GM12892 (cell line): ENCODE results near the gene ADAMTS8.

Experiments
- DNase-seq: peaks from one replicate; pipeline ENCODE4 v3.0.0; 2011; ENCODE audit not compliant: insufficient read length
- FAIRE-seq: peaks from 2 replicates; lab custom pipeline; 2011; peaks lifted over from hg19 to GRCh38; lab: Jason Lieb, UNC
- POLR2A ChIP-seq: IDR thresholded peaks from 2 replicates; pipeline ENCODE4 v1.6.1; 2011; ENCODE audit warnings: low read depth, low read length, control low read depth
- POLR2AphosphoS5 ChIP-seq: IDR thresholded peaks from 2 replicates; pipeline ENCODE4 v1.6.1; 2011; ENCODE audit warnings: low read depth, low read length, control low read depth
- TAF1 ChIP-seq: IDR thresholded peaks from 2 replicates; pipeline ENCODE4 v1.6.1; 2011; ENCODE audit warnings: low read depth, mild to moderate bottlenecking, control low read depth, low read length, borderline replicate concordance

Gene ADAMTS8

DNA sequence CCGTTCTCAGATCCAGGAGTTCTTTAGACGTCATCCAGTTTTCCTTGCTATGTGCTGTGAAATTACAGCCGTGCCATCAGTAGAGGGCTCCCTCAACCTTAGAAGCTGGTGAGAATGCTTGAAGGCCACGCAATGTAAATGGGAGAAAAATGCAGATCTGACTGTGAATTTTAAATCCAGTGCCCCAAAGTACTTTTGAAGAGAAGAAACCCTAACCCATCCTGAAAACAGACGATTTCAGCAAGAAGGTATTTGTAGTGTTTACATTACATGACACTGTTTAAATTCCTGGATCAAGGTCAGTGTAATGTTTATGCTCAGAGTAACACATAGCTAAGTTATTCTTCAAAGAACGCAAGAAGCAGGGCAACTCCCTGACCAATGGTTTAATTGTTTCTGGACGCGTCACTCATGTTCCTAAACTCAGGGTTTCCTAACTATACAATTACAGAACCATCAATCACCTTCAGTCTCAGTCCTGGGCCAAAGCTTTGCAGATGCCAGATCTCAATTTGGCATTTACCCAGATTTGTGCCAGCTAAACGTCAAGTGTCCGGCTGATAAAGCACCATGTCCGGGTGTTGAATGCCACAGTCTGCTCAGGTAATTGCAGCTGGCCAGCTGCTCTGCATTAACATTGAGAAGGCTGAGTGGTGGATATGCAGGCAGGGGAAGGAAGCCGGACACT, 38.2 kb downstream of the ADAMTS8 start:
- DNase-seq = no peak

DNA sequence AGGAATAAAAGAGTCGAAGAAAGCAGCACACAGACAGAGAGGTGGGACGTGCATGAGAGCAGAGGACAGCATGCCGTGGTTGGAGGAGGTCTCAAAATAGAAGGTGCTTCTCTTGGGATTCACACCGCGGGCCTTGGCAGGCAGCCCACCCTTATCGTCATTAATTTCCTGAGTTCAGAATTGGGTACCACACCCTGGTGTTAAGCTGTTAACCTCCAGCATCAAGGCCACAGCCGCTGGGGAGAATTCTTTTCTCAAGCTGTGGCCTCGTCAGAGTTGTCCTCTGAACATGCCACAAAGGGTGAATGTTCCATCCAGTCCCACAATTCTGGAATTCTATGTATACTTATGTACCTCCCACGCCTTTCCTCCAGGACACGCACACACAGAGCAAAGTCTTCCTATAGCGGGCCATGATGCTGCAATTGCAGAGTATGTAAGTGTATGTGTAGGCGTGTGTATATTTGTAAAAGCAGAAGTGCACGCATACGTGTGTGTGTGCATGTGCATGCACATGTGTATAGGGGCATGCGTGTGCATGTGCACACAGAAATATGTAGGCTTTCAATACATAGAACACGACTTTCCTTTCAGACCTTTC, 39.0 kb downstream of the ADAMTS8 start:
- FAIRE-seq (no peak), DNase-seq (no peak)
- no peak for TF ChIP-seq POLR2AphosphoS5
- TF ChIP-seq POLR2A = no peak
- no peak for TF ChIP-seq TAF1

More for the DNA sequence above, 38.2 kb downstream of the ADAMTS8 start:
- FAIRE-seq = peak; percentile 21
- no peak for TF ChIP-seq POLR2AphosphoS5
- no peak for TF ChIP-seq POLR2A
- TF ChIP-seq TAF1 = no peak

- DNase-seq (no peak), FAIRE-seq (no peak)
- TF ChIP-seq POLR2AphosphoS5 (no peak), TAF1 (no peak), POLR2A (no peak)
Observed at GRCh38 chr11:130388607-130389205, 39.7 kb downstream of the ADAMTS8 start.

DNA sequence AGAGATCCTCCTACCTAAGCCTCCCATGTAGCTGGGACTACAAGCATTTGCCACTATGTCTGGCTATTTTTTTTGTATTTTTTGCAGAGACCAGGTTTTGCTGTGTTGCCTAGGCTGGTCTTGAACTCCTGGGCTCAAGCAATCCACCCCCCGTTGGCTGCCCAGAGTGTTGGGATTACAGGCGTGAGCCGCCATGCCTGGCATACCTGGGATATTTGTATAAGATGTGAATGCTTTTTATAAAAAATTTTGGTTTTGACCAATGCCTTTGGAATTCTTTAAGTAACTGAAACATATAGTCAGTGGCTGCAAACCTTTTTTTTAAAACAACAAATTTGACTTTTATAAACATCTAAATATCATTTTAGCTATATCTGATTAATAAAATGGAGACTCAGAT, 42.4 kb downstream of the ADAMTS8 start:
- no peak for FAIRE-seq
- no peak for TF ChIP-seq POLR2AphosphoS5
- TF ChIP-seq POLR2A = no peak
- no peak for TF ChIP-seq TAF1
- no peak for DNase-seq

- no peak for FAIRE-seq
- TF ChIP-seq TAF1 = no peak
- TF ChIP-seq POLR2AphosphoS5 = no peak
- no peak for TF ChIP-seq POLR2A
- DNase-seq = no peak
Observed at GRCh38 chr11:130383344-130384211, 44.8 kb downstream of the ADAMTS8 start.

DNA sequence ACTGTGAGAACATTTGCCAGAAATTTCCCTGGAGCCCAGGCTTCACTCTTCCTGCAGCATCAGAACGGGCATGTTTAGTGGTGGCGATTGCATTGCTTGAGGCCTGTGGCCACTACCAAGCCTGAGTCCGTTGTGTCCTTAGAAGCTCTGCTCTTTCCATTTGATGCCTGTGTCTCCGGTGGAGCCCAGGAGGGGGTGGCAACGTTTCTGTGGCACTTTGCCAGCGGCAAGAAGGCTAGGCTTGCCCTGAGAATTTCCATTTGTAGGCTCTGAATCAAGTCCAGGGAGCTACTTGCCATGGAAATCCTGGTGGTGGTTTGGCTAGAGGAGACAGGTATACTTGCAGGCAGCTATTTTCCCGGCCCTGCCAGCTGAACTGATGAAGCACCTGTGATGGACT, 47.1 kb downstream of the ADAMTS8 start:
- no peak for FAIRE-seq
- TF ChIP-seq TAF1 (no peak), POLR2AphosphoS5 (no peak), POLR2A (no peak)
- DNase-seq = no peak

- no peak for TF ChIP-seq POLR2A
- TF ChIP-seq TAF1 = no peak
- no peak for TF ChIP-seq POLR2AphosphoS5
- DNase-seq (no peak), FAIRE-seq (no peak)
Observed at GRCh38 chr11:130380778-130381177, 47.6 kb downstream of the ADAMTS8 start.

DNA sequence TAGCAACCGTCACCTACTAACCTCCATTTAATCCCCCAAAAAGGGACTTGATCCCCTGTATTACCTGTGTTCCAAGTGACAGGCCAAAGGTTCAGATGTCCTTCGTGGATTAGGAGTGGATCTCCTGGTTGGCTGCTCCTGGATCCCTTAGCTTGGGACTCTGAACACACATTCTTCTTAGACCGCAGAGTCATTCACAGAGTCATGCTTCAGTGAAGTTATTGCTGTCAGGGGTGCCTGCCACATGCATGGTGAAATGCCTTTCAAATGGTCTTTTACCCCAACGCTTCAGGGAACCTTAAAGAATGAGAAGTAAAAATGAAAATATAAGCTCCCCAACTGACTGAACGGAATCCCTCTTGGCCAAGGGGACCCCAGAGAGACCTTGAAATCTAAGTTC, 49.1 kb downstream of the ADAMTS8 start:
- TF ChIP-seq TAF1 = no peak
- TF ChIP-seq POLR2A = no peak
- TF ChIP-seq POLR2AphosphoS5 = no peak
- DNase-seq (no peak), FAIRE-seq (no peak)

- DNase-seq (no peak), FAIRE-seq (no peak)
- TF ChIP-seq POLR2AphosphoS5 = no peak
- TF ChIP-seq TAF1 = no peak
- TF ChIP-seq POLR2A = no peak
Observed at GRCh38 chr11:130370845-130371590, 57.4 kb downstream of the ADAMTS8 start.

DNA sequence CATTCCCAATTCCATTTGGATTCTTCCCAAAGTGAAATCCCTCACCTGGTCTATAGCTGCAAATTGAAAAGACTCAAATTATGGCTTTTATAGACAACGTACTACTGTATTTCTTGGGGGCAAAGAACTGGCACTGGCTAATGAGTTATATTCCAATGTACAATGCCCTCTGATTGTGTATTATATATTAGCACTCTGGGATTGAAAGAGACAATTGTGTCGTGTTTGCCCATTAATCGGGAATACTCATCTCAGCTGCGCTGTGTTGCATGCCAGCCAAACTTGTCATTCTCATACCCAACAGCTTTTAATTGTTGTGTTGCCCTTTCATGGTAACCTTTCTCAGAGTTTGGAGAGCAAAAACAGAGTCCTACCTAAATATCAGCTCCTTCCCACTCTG, 58.7 kb downstream of the ADAMTS8 start:
- FAIRE-seq (no peak), DNase-seq (no peak)
- no peak for TF ChIP-seq TAF1
- TF ChIP-seq POLR2AphosphoS5 = no peak
- TF ChIP-seq POLR2A = no peak

GRCh38 chr11:130369141-130369691, 59.2 kb downstream of the ADAMTS8 start:
- no peak for FAIRE-seq
- no peak for DNase-seq
- TF ChIP-seq POLR2AphosphoS5 (no peak), TAF1 (no peak), POLR2A (no peak)
